Omental fat pad (tissue), 4 donors: Measurements from ENCODE around the gene AK8. TPM values are rescaled to one million over a fixed set of nuclear protein-coding genes. Genes with fewer than 3 reads are reported as not detected.

ENCODE experiments used
- ATAC-seq: fragments of 150-250 bp; one replicate; pipeline ENCODE4 v1.9.1; 2016; ENCODE audit warnings: mild to moderate bottlenecking, moderate library complexity; ENCODE audit not compliant: low FRiP score
- DNase-seq: peaks from one replicate; pipeline ENCODE4 v3.0.0-alpha.2; 2019; ENCODE audit warnings: low spot score
- CTCF ChIP-seq, 3 donors: fragments of 450-650 bp; IDR thresholded peaks; one replicate each; pipeline ENCODE4 v1.5.1; 2016 to 2017; ENCODE audit warnings: antibody characterized with exemption in 3 of 3, mild to moderate bottlenecking in 3 of 3, moderate library complexity in 2 of 3
- total RNA-seq, 4 donors: library from RNA; depleted of rRNA; stranded (reverse); fragments of >200 nt; gene quantifications; one replicate each; pipeline ENCODE4 v1.1.0, GENCODE V29; 2016

AK8 gene
- total RNA-seq, 4 donors from 2014 or later: 1.0 to 1.3 (median 1.3) TPM; not detected in 1

GRCh38 chr9:132880324-132880661 is 2.2 kb upstream of the AK8 start:
- no peak for DNase-seq
- no peak for TF ChIP-seq CTCF (IDR thresholded peaks at IDR 0.05)
- no peak for ATAC-seq

GRCh38 chr9:132879457-132880323 is 1.6 kb upstream of the AK8 start:
- ATAC-seq (no peak), DNase-seq (no peak)
- no peak for TF ChIP-seq CTCF (IDR thresholded peaks at IDR 0.05)

GRCh38 chr9:132878695-132879456 is 792 bp upstream of the AK8 start, which contains the start of gene SPACA9:
Gene SPACA9, plus strand, starts transcription at chr9:132878898. Its CDS starts 5,050 bp downstream, at chr9:132883948.
- DNase-seq: peak; percentile 24
- no peak for TF ChIP-seq CTCF (IDR thresholded peaks at IDR 0.05)
- ATAC-seq: peak; percentile 42

- DNase-seq: no peak
- ATAC-seq: no peak
- TF ChIP-seq CTCF (IDR thresholded peaks at IDR 0.05): no peak
Measured at GRCh38 chr9:132877458-132877823, 643 bp downstream of the AK8 start.

GRCh38 chr9:132876849-132877248 is 1.2 kb downstream of the AK8 start:
- DNase-seq: no peak
- no peak for ATAC-seq
- no peak for TF ChIP-seq CTCF (IDR thresholded peaks at IDR 0.05)

- DNase-seq: no peak
- ATAC-seq: no peak
- no peak for TF ChIP-seq CTCF (IDR thresholded peaks at IDR 0.05)
Measured at GRCh38 chr9:132875159-132875558, 2.9 kb downstream of the AK8 start.
